ENCODE measurements around the gene SHISA2. TPM values are rescaled to one million over a fixed set of nuclear protein-coding genes. Genes with fewer than 3 reads are reported as not detected.

Gene SHISA2
- total and polyA plus RNA-seq, 4 donors, result under 0.01 to 2.1 TPM; not detected in 2

DNA sequence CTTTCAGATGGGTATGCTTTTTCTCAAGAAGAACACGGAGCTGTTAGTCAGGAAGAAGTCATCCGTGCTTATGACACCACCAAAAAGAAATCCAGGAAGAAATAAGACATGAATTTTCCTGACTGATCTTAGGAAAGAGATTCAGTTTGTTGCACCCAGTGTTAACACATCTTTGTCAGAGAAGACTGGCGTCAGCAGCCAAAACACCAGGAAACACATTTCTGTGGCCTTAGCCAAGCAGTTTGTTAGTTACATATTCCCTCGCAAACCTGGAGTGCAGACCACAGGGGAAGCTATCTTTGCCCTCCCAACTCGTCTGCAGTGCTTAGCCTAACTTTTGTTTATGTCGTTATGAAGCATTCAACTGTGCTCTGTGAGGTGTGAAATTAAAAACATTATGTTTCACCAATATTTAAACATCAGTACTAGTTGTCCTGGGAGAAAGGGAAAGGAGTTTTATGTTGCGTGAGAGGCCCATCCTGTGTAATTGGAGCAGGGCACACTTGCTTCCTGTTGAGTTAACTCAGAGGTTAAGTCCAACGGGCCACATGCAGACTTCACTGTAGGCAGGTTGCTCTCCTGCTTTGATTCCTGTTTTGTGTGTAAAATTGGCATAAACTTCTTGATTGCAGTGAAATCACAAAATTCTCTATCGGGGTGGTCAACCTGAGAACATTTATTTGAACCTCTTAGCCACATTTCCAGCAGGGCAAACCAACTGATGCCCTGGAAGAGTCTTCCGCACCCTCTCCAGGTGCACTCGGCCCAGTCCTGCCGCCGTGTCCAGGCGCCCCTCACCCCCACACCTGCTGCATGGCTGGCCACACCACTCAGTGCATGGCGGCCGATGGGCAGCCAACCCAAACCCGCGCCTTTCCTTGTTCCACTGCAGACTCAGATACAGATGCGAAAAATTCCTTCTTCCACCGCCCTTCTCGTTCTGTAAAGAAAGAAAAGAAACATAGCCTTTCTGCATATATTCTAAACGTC, 31.6 kb downstream of the SHISA2 start:
- Histone ChIP-seq H3K9me3 (ENCODE audit: control insufficient read depth in 4 of 4, low read length in 3 of 4) (no peaks in the 10 kb centered on the region), H3K4me1 (ENCODE audit: control insufficient read depth in 4 of 4, insufficient read depth in 4 of 4, low read length in 3 of 4) (no peaks in the 10 kb centered on the region), H3K27me3 (ENCODE audit: control insufficient read depth in 4 of 4, insufficient read depth in 4 of 4, low read length in 3 of 4) (no peaks in the 10 kb centered on the region), H3K9ac (ENCODE audit: low read depth in 1 of 2, low read length in 2 of 2) (no peak overlapping the region), H3K36me3 (ENCODE audit: control insufficient read depth in 4 of 4, insufficient read depth in 3 of 4, low read depth in 1 of 4, low read length in 3 of 4) (no peaks in the 10 kb centered on the region), H3K27ac (ENCODE audit: low read depth in 1 of 2, low read length in 2 of 2) (no peak overlapping the region), H3K4me3 (ENCODE audit: low read depth in 1 of 3, low read length in 3 of 3) (no peak overlapping the region)
- DNase-seq (ENCODE audit: low spot score), result no peak
- WGBS, result 81% methylated on average over 22 of the region's 22 CpGs
- TF ChIP-seq NR2F2 (IDR thresholded peaks at IDR 0.05) (no peak), RAD21 (IDR thresholded peaks at IDR 0.05) (no peak), ATF3 (IDR thresholded peaks at IDR 0.05) (no peak), HNF4G (IDR thresholded peaks at IDR 0.05) (no peak), ZBTB33 (IDR thresholded peaks at IDR 0.05) (no peak), SP1 (IDR thresholded peaks at IDR 0.05) (no peak), JUND (IDR thresholded peaks at IDR 0.05) (no peak), TAF1 (conservative IDR thresholded peaks at IDR 0.05) (no peak), FOXA1 (IDR thresholded peaks at IDR 0.05) (no peak), EGR1 (IDR thresholded peaks at IDR 0.05; ENCODE audit: low read depth in 2 of 2) (no peak), YY1 (IDR thresholded peaks at IDR 0.05) (no peak), RXRA (IDR thresholded peaks at IDR 0.05) (no peak), FOXA2 (IDR thresholded peaks at IDR 0.05) (no peak), MAX (IDR thresholded peaks at IDR 0.05) (no peak), HNF4A (conservative IDR thresholded peaks at IDR 0.05) (no peak), GABPA (IDR thresholded peaks at IDR 0.05 in 1 of 2, conservative IDR thresholded peaks at IDR 0.05 in 1 of 2) (no peak)
- TF ChIP-seq, protein P1, sequence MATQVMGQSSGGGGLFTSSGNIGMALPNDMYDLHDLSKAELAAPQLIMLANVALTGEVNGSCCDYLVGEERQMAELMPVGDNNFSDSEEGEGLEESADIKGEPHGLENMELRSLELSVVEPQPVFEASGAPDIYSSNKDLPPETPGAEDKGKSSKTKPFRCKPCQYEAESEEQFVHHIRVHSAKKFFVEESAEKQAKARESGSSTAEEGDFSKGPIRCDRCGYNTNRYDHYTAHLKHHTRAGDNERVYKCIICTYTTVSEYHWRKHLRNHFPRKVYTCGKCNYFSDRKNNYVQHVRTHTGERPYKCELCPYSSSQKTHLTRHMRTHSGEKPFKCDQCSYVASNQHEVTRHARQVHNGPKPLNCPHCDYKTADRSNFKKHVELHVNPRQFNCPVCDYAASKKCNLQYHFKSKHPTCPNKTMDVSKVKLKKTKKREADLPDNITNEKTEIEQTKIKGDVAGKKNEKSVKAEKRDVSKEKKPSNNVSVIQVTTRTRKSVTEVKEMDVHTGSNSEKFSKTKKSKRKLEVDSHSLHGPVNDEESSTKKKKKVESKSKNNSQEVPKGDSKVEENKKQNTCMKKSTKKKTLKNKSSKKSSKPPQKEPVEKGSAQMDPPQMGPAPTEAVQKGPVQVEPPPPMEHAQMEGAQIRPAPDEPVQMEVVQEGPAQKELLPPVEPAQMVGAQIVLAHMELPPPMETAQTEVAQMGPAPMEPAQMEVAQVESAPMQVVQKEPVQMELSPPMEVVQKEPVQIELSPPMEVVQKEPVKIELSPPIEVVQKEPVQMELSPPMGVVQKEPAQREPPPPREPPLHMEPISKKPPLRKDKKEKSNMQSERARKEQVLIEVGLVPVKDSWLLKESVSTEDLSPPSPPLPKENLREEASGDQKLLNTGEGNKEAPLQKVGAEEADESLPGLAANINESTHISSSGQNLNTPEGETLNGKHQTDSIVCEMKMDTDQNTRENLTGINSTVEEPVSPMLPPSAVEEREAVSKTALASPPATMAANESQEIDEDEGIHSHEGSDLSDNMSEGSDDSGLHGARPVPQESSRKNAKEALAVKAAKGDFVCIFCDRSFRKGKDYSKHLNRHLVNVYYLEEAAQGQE (IDR thresholded peaks at IDR 0.05), result no peak
- TF ChIP-seq, protein P2, sequence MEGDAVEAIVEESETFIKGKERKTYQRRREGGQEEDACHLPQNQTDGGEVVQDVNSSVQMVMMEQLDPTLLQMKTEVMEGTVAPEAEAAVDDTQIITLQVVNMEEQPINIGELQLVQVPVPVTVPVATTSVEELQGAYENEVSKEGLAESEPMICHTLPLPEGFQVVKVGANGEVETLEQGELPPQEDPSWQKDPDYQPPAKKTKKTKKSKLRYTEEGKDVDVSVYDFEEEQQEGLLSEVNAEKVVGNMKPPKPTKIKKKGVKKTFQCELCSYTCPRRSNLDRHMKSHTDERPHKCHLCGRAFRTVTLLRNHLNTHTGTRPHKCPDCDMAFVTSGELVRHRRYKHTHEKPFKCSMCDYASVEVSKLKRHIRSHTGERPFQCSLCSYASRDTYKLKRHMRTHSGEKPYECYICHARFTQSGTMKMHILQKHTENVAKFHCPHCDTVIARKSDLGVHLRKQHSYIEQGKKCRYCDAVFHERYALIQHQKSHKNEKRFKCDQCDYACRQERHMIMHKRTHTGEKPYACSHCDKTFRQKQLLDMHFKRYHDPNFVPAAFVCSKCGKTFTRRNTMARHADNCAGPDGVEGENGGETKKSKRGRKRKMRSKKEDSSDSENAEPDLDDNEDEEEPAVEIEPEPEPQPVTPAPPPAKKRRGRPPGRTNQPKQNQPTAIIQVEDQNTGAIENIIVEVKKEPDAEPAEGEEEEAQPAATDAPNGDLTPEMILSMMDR (IDR thresholded peaks at IDR 0.05; ENCODE audit: low read depth, low read length, missing input control), result no peak

Data from liver (tissue), 9 donors.